RWPE2 (cell line): ENCODE results near the gene JPH3.

Experiments
- ATAC-seq: fragments of 200-7000 bp; cut with Tn5 transposase; 3 replicates; pipeline ENCODE4 v1.9.1; 2021; ENCODE audit warnings: low read depth
- DNase-seq: peaks from one replicate; pipeline ENCODE4 v3.0.0-alpha.2; 2020; ENCODE audit warnings: low spot score
- H3K27ac ChIP-seq: fragments of 450-650 bp; 2 replicates; pipeline ENCODE4 v1.5.1; 2017; ENCODE audit warnings: mild to moderate bottlenecking; ENCODE audit not compliant: poor library complexity, severe bottlenecking
- H3K27me3 ChIP-seq: fragments of 250-450 bp; sonication (Bioruptor Pico); 2 replicates; pipeline ENCODE4 v1.5.1; 2021; ENCODE audit warnings: mild to moderate bottlenecking, moderate library complexity; ENCODE audit not compliant: insufficient read depth, poor library complexity, severe bottlenecking
- H3K36me3 ChIP-seq: fragments of 250-450 bp; sonication (Bioruptor Pico); 2 replicates; pipeline ENCODE4 v1.5.1; 2020; ENCODE audit warnings: low read depth, mild to moderate bottlenecking, moderate library complexity
- H3K4me1 ChIP-seq: fragments of 250-450 bp; sonication (Bioruptor Pico); 2 replicates; pipeline ENCODE4 v1.5.1; 2021; ENCODE audit warnings: mild to moderate bottlenecking, moderate library complexity; ENCODE audit not compliant: insufficient read depth, poor library complexity, severe bottlenecking
- H3K4me3 ChIP-seq: fragments of 250-450 bp; sonication (Bioruptor Pico); 2 replicates; pipeline ENCODE4 v1.5.1; 2021; ENCODE audit warnings: mild to moderate bottlenecking, moderate library complexity; ENCODE audit not compliant: severe bottlenecking
- H3K9me3 ChIP-seq: fragments of 250-450 bp; sonication (Bioruptor Pico); 2 replicates; pipeline ENCODE4 v1.5.1; 2021; ENCODE audit warnings: mild to moderate bottlenecking, moderate library complexity; ENCODE audit not compliant: severe bottlenecking
- TF ChIP-seq, protein P1 (sequence below): fragments of 450-650 bp; IDR thresholded peaks from one replicate; pipeline ENCODE4 v1.5.1; 2017; ENCODE audit warnings: mild to moderate bottlenecking, moderate library complexity; ENCODE audit not compliant: poor library complexity, severe bottlenecking

JPH3 gene

DNA sequence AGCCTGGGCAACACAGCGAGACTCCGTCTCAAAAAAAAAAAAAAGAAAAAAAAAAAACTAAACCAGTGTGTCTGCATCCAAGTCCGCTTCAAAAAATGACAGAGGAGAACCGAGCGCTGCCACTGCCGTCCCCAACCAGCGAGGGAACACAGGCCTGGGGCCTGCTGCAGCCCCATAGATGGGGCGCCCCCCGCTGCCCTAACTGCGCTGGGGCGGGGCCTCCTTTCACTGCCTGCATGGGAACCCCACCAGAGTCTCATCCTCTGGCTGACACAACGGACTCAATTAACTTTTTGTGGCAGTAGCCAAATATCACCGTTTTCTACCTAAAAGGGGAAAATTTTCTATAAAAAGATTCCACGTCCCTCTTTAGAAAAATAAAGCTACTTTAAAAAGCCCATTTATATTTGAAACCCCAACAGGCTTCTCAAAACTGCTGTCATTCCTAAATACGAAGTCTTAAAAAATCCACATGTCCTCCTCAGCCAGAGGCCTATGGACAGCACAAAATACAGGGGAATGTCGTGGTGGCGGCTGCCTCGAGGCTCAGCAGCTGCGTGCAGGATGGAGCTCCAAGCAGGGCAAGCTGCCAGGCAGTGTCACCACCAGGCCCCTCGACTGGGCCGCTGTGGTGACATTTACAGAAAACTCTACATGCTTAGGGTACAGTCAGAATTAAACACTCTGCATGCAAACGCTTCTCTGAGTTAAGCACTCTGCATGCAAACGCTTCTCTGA, 133.1 kb downstream of the JPH3 start:
- H3K4me3 ChIP-seq: no peak overlapping the region
- H3K27me3 ChIP-seq: no peaks in the 10 kb centered on the region
- no peaks in the 10 kb centered on the region for H3K9me3 ChIP-seq
- TF ChIP-seq, protein P1, sequence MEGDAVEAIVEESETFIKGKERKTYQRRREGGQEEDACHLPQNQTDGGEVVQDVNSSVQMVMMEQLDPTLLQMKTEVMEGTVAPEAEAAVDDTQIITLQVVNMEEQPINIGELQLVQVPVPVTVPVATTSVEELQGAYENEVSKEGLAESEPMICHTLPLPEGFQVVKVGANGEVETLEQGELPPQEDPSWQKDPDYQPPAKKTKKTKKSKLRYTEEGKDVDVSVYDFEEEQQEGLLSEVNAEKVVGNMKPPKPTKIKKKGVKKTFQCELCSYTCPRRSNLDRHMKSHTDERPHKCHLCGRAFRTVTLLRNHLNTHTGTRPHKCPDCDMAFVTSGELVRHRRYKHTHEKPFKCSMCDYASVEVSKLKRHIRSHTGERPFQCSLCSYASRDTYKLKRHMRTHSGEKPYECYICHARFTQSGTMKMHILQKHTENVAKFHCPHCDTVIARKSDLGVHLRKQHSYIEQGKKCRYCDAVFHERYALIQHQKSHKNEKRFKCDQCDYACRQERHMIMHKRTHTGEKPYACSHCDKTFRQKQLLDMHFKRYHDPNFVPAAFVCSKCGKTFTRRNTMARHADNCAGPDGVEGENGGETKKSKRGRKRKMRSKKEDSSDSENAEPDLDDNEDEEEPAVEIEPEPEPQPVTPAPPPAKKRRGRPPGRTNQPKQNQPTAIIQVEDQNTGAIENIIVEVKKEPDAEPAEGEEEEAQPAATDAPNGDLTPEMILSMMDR: no peak
- no peak for DNase-seq
- no peaks in the 10 kb centered on the region for H3K4me1 ChIP-seq
- H3K36me3 ChIP-seq: peaks cover 20% of the 10 kb centered on the region
- ATAC-seq: no peak
- H3K27ac ChIP-seq: no peak overlapping the region

DNA sequence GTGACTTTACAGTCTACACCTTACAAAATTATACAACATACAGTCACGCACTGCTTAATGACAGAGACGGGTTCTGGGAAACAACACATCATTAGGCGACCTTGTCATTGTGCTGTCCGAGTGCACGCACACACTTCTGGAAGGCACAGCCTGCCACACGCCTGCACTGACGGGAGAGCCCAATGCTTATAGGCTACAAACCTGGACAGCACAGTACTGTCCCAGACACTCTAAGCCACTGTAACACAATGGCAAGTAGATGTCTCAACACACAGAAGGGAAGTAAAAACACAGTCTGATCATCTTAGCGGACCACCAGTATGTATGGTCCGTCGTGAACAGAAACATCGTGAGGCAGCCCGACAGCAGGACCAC, 133.7 kb downstream of the JPH3 start:
- no peak for ATAC-seq
- peaks cover 22% of the 10 kb centered on the region for H3K36me3 ChIP-seq
- no peaks in the 10 kb centered on the region for H3K27me3 ChIP-seq

DNA sequence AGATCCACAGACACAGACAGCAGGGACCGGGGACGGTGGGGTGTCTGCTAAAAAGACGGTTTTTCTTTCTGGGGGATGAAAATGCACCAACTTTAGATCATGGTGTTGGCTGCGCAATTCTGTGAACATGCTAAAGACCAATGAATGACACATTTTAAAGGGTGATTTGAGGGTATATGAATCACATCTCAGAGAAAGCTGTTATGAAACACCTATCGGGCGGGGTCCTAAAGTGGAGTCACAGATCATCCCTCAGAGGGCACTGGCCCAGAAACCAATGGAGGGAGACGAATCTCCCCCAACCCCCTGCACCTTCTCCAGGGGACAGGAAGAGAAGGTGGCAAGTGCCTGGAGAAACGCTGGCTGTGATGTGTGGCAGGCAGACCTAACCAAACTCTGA, 137.5 kb downstream of the JPH3 start:
- no peaks in the 10 kb centered on the region for H3K9me3 ChIP-seq
- TF ChIP-seq, protein P1: no peak
- no peaks in the 10 kb centered on the region for H3K4me1 ChIP-seq
- no peaks in the 10 kb centered on the region for H3K27me3 ChIP-seq
- H3K36me3 ChIP-seq: peaks cover 26% of the 10 kb centered on the region
- no peak overlapping the region for H3K4me3 ChIP-seq
- H3K27ac ChIP-seq: no peak overlapping the region
- ATAC-seq: peak; percentile 17; the same call in 1 of the 3 replicates
- no peak for DNase-seq

More for the DNA sequence above, 133.7 kb downstream of the JPH3 start:
- Histone ChIP-seq H3K9me3 (no peaks in the 10 kb centered on the region), H3K4me1 (no peaks in the 10 kb centered on the region), H3K27ac (no peak overlapping the region), H3K4me3 (no peak overlapping the region)
- TF ChIP-seq, protein P1: no peak
- no peak for DNase-seq

DNA sequence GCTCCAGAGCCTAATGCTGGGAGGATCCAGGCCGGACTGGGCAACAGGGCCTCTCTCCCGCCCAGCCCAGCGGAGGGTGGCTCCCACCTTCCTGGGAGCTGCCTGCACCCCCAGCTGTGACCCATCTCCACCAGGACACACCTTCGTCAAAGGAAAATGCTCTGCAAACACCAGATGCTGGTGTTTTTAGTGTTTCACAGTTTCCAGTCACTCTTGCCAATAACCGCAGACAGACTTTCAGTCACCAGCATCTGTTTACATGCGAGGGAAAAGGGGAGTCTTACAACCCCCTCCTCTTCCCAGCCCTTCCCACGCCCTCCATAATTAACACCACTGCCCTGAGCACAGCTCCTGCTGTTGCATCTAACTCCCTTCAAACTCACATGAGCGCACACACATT, 138.1 kb downstream of the JPH3 start:
- no peak overlapping the region for H3K27ac ChIP-seq
- peaks cover 25% of the 10 kb centered on the region for H3K36me3 ChIP-seq
- H3K9me3 ChIP-seq: no peaks in the 10 kb centered on the region
- TF ChIP-seq, protein P1: no peak
- H3K4me3 ChIP-seq: no peak overlapping the region
- DNase-seq: no peak
- ATAC-seq: no peak
- no peaks in the 10 kb centered on the region for H3K27me3 ChIP-seq
- no peaks in the 10 kb centered on the region for H3K4me1 ChIP-seq

DNA sequence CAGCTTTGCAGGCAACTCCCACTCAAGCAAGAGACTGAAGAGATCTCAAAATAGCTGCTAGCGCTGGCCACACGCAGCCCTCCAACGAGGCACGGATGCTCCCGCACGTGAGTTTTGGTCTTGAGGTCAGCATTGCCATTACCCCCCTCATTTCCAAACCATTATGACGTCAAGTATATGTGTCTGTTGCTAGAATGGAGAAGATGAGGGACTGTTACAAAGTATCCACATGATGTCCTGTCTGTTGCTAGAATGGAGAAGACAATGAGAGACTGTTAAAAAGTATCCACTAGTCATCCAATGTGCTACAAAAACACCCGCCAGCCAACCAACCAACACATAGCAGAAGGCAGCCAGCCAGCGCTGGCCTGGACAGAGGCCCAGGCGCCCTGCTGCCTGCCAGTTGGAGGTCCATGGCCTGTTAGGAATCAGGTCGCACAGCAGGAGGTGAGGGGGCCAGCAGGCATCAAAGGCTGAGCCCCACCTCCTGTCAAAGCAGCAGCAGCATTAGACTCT, 138.7 kb downstream of the JPH3 start:
- Histone ChIP-seq H3K4me3 (no peak overlapping the region), H3K27me3 (no peaks in the 10 kb centered on the region), H3K27ac (no peak overlapping the region), H3K9me3 (no peaks in the 10 kb centered on the region), H3K36me3 (peaks cover 22% of the 10 kb centered on the region), H3K4me1 (no peaks in the 10 kb centered on the region)
- DNase-seq: no peak
- no peak for ATAC-seq
- TF ChIP-seq, protein P1: no peak
